ENCODE measurements around the gene SZT2.
"Not testable (repeated sequence)": the region's sequence is repeated elsewhere in the genome, so short reads cannot be mapped to it uniquely, and the experiment has no call there.

- peak; percentile 60 for TF ChIP-seq CEBPB (IDR thresholded peaks at IDR 0.05; ENCODE audit: low read depth, low read length)
- peak; percentile 73; the same call in 1 of the 2 replicates for TF ChIP-seq POLR2A (IDR thresholded peaks at IDR 0.05; ENCODE audit: low read depth, low read length)
- not testable (repeated sequence) for TF ChIP-seq CTCF (conservative IDR thresholded peaks at IDR 0.05; ENCODE audit: low read depth, low read length); RFX5 (IDR thresholded peaks at IDR 0.05; ENCODE audit: low read depth, low read length); USF2 (IDR thresholded peaks at IDR 0.05; ENCODE audit: low read depth, low read length)
These were observed 82.9 kb downstream of the SZT2 start for GRCh38 chr1:43472463-43473151.
